GM12892 (cell line): ENCODE data around the gene KRTAP20-3.

Experiments
- DNase-seq: peaks from one replicate; pipeline ENCODE4 v3.0.0; 2011; ENCODE audit not compliant: insufficient read length
- FAIRE-seq: peaks from 2 replicates; lab custom pipeline; 2011; peaks lifted over from hg19 to GRCh38; lab: Jason Lieb, UNC
- POLR2A ChIP-seq: IDR thresholded peaks from 2 replicates; pipeline ENCODE4 v1.6.1; 2011; ENCODE audit warnings: low read depth, low read length, control low read depth
- POLR2AphosphoS5 ChIP-seq: IDR thresholded peaks from 2 replicates; pipeline ENCODE4 v1.6.1; 2011; ENCODE audit warnings: low read depth, low read length, control low read depth
- TAF1 ChIP-seq: IDR thresholded peaks from 2 replicates; pipeline ENCODE4 v1.6.1; 2011; ENCODE audit warnings: low read depth, mild to moderate bottlenecking, control low read depth, low read length, borderline replicate concordance

KRTAP20-3 gene

DNA sequence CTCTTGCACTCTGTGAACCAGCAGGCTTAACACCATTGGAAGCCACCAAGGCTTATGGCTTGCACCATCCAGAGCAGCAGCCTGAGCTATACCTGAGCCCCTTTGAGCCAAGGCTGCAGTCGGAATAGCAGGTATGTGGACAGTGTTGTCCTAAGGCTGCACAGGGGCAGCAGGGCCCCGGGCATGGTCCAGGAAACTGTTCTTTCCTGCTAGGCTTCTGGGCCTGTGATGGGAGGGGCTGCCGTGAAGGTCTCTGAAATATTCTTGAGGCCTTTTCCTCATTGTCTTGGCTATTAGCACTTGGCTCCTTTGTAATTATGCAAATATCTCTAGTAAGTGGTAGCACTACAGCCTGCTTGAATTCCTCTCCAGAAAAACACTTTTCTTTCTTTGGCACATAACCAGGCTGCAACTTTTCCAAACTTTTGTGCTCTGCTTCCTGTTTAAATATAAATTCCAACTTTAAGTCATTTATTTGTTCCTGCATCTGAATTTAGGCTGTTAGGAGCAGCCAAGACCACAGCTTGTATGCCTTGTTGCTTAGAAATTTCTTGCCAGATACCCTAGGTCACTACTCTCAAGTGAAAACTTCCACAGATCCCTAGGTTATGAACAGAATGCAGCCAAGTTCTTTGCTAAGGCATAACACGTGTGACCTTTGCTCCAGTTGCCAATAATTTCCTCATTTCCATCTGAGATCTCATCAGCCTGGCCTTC, 17.1 kb upstream of the KRTAP20-3 start:
- DNase-seq (no peak), FAIRE-seq (no peak)
- TF ChIP-seq POLR2A (no peak), TAF1 (no peak), POLR2AphosphoS5 (no peak)

DNA sequence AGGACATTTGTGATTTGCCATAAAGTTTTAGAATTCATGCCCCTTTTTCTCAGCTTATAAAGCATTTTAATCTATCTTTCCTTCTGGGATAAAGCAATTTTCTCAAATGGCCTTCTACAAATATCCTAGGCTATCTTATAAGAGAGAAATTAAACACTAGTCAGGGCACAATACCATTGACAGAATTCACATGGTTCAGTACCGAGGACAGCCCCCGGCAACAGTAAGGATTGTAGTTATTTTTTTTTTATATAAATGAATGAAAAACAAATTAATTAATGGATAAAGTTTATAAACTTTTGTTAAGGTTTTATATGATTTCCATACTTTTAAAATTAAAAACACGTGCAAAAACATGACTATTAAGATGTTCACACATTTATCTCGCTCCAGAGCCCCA, 14.6 kb upstream of the KRTAP20-3 start:
- TF ChIP-seq TAF1 = no peak
- TF ChIP-seq POLR2AphosphoS5 = no peak
- no peak for TF ChIP-seq POLR2A
- DNase-seq (no peak), FAIRE-seq (no peak)

DNA sequence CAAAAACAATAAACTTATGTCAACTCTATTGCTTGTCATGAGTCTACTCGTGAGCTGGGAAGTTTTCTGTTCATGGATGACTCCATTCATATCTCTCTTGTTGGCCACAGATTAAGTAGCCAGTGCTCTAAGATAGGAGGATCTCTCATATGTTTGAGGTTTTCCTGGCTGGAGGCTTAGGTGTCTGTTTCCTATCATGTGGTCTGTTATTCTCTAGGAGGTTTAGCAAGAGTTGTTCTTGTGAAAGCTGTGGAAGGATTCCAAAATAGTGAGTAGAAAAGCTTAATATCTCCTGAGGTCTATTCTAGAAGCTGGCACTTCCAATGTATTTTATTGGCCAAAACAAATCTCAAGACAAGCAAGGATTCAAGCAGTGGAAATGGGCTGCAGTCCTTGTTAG, 13.5 kb upstream of the KRTAP20-3 start:
- DNase-seq = no peak
- TF ChIP-seq POLR2A (no peak), TAF1 (no peak), POLR2AphosphoS5 (no peak)
- FAIRE-seq = no peak

DNA sequence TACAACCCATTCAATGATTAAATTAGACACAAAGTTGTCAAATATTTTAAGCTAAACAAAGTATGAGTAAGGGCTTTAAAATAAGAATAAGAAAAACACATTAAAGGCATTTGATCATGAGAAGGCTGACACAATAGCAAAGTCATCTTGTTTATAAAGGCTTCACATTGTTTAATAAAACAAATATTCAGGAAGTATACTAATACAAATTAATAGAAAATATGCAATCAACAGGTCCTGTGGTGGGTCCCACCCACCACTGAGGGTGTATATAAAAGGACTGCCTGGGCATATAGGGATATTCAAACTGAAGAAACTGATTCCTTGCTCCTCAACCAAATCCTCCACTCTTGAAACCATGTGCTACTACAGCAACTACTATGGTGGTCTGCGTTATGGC, 7.8 kb upstream of the KRTAP20-3 start, which contains the start of gene KRTAP20-2:
TSS of gene KRTAP20-2 (plus strand) at position 301 of the 400 bp plus-strand sequence. CDS start at position 359, 58 bp downstream.
- FAIRE-seq = no peak
- TF ChIP-seq TAF1 (no peak), POLR2A (no peak), POLR2AphosphoS5 (no peak)
- no peak for DNase-seq

DNA sequence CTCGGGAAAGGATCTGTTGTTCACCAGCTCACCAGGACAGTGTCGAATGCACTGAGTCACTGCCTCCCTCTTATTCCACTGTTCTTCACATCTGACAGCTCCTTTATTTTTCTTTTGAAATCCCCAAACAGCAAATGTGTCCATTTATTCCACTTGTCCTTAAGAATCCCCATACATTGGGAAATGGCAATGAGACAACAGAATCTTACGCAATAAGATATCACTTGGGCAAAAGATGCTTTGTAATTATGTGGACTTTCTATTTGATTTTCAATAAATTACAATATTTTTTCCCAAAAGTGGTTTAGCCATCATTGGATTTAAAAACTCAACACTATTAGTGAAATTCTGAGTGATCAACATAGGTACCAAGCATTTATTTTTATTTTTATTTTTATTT, 4.0 kb upstream of the KRTAP20-3 start:
- no peak for TF ChIP-seq POLR2A
- TF ChIP-seq POLR2AphosphoS5 = no peak
- TF ChIP-seq TAF1 = no peak
- FAIRE-seq = no peak
- no peak for DNase-seq

DNA sequence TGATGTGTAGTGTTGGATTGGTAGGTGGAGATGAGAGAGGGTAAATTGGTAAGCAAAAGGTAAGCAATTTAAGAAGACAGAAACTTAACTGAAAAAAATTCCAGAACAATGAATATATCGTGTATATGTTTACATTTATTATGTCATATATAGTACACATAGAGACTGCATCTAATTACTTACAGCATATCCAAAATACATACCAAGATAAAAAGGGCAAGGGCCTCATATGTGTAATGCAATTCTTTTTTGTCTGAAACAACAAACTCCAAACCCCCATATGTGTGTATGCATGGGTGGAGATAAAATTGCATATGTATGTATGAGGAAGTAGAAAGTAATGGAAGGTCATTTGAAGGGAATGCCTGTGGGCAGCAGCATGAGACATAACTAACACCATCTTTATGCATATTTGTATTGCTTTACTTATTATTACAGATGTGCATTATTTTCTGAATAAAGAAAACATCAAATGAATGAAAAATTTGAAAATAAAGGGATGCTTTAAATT, 4.3 kb downstream of the KRTAP20-3 start:
- no peak for FAIRE-seq
- no peak for TF ChIP-seq POLR2A
- no peak for TF ChIP-seq POLR2AphosphoS5
- TF ChIP-seq TAF1 = no peak
- DNase-seq = no peak

DNA sequence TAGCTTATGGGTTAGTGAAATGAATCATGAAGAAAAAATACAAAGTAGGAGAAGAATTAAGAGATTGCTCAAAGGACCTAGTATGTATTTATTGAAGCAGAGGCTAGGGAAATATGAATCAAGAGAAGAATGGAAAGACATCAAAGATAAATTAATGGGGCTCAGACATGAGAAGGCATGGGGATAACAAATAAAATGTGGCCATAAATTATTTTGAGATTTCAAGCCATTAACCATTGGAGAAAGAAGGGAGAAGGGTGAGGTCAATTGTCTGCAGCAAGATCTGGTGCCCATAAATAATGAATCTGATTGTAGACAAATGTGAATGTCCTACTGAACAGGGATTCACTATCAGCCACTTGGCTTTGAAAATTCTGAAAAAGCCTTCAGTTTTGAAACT, 10.2 kb downstream of the KRTAP20-3 start:
- no peak for FAIRE-seq
- no peak for TF ChIP-seq POLR2A
- no peak for TF ChIP-seq TAF1
- TF ChIP-seq POLR2AphosphoS5 = no peak

DNA sequence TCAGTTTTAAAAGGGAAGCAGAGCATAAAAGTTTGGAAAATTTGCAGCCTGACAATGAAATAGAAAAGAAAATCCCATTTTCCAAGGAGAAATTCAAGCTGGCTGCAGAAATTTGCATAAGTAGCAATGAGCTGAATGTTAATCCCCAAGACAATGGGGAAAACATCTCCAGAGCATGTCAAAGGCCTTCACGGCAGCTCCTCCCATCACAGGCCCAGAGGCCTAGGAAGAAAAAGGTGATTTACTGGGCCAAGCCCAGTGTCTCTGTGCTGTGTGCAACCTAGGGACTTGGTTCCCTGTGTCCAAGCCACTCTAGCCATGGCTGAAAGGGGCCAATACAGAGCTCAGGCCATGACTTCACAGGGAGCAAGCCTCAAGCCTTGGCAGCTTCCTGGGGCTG, 26.1 kb downstream of the KRTAP20-3 start:
- no peak for FAIRE-seq
- TF ChIP-seq TAF1 (no peak), POLR2A (no peak), POLR2AphosphoS5 (no peak)
- DNase-seq = no peak

More for the DNA sequence above, 10.2 kb downstream of the KRTAP20-3 start:
- no peak for DNase-seq

DNA sequence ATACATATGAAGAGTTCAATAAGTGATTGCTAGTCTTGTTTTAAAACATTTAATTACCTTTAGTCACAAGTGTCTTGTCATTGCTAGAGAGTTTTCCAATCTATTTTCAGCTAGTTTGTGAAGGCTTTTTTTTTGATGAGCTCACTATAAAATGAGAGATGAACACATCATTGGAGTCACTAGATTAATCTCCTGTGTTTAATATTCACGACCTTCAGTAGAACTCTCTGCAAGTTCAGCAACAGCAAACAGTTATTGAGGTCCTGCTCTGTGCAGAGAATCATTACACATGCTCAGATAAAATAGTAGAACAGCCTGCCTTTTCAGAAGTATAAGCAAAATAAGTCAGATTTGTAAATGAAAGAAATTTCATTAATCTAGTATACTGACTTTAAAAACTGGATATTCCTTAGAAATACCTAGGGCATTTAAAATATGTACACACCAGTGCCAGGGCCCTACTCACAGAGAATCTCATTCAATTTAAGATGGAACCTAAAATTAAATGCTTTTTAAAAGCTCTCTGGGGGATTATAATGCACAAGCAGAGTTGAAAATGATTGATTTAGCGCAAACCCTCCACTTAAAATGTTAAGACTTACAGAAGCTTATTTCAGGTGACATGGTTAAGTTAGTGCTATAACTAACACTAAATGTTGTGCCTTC, 30.5 kb downstream of the KRTAP20-3 start:
- DNase-seq = no peak
- TF ChIP-seq POLR2A (no peak), POLR2AphosphoS5 (no peak), TAF1 (no peak)
- FAIRE-seq = no peak

DNA sequence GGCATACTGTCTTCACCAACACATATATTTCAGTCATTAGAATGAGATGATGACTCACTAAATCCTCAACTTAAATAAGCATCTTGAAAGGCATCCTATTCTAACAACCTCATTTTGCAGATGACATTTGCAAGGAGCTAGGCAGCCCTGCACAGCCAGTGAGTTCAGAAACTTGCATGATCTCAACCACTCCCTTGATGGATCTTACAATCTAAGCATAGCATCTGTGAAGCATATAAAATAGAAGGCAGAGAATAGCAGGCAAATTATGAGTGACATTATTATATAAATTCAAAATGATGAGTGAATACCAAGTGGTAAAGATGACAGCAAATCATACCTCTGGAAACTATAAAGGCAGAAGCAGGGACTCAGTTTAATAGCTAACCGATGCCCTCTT, 31.6 kb downstream of the KRTAP20-3 start:
- TF ChIP-seq POLR2AphosphoS5 (no peak), TAF1 (no peak), POLR2A (no peak)
- no peak for FAIRE-seq
- DNase-seq = no peak

DNA sequence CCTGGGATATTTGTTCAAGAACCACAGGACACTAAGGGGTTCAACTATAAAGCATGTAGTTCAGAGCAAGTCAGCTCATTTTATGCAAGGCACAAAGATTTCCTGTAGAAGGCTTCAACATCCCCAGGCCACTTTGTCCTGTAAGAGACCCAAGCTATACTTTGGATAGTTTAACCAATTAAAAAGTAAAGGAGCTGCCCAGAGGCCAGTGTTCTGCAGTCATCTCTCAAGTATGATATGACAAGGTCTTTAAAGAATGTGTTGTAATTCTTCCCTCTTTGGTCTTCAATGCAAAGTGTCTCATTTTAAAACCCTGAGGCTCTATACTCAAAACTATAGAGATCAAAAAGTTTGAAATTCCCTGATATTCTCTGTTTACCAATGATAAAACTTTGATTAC, 34.1 kb downstream of the KRTAP20-3 start:
- FAIRE-seq (no peak), DNase-seq (no peak)
- TF ChIP-seq POLR2A = no peak
- no peak for TF ChIP-seq TAF1
- TF ChIP-seq POLR2AphosphoS5 = no peak
